GM12873 (cell line): ENCODE data around the gene RBPMS2.

Experiments used
- TF ChIP-seq, protein P1 (sequence below): IDR thresholded peaks from 2 replicates; pipeline ENCODE4 v1.5.1; 2012; ENCODE audit warnings: low read depth, mild to moderate bottlenecking, moderate library complexity, low read length, control low read depth; ENCODE audit not compliant: insufficient read depth; ENCODE audit errors: missing control alignments

RBPMS2 gene

DNA sequence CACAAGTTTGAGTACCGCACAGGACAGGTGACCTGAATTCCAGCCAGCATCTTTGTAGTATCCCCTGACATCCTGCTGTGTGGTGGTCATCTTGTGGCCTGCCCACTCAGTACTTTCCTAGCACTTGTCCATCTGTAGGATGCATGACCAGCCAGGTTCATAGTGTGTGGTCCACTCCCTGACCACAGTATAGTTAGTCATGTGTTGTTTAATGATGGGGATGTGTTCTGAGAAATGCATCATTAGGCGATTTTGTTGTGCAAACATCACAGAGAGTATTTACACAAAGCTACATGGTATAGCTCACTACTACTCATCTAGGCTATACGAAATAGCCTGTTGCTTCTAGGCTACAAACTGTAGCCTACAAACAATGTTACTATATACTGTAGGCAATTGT, 16.9 kb upstream of the RBPMS2 start:
- TF ChIP-seq, protein P1, sequence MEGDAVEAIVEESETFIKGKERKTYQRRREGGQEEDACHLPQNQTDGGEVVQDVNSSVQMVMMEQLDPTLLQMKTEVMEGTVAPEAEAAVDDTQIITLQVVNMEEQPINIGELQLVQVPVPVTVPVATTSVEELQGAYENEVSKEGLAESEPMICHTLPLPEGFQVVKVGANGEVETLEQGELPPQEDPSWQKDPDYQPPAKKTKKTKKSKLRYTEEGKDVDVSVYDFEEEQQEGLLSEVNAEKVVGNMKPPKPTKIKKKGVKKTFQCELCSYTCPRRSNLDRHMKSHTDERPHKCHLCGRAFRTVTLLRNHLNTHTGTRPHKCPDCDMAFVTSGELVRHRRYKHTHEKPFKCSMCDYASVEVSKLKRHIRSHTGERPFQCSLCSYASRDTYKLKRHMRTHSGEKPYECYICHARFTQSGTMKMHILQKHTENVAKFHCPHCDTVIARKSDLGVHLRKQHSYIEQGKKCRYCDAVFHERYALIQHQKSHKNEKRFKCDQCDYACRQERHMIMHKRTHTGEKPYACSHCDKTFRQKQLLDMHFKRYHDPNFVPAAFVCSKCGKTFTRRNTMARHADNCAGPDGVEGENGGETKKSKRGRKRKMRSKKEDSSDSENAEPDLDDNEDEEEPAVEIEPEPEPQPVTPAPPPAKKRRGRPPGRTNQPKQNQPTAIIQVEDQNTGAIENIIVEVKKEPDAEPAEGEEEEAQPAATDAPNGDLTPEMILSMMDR, result no peak

DNA sequence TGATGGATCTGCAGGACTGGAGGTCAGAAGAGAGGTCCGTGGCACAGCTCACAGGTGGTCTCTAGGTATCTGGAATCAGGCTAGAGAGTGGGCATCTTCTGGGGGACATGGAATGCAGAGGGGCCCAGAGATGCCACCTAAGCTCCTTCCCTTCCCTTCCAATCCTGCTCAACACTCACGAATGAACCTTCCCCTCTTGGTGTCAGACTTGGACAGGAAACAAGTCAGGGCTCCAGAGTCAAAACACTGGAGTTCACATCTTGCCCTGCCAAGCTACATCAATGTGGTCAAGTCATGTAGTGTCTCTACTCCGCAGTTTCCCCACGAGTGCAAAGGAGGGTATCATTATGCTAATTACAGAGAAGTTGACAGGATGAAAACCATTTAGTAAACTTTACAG, 16.0 kb upstream of the RBPMS2 start:
- TF ChIP-seq, protein P1, result no peak

DNA sequence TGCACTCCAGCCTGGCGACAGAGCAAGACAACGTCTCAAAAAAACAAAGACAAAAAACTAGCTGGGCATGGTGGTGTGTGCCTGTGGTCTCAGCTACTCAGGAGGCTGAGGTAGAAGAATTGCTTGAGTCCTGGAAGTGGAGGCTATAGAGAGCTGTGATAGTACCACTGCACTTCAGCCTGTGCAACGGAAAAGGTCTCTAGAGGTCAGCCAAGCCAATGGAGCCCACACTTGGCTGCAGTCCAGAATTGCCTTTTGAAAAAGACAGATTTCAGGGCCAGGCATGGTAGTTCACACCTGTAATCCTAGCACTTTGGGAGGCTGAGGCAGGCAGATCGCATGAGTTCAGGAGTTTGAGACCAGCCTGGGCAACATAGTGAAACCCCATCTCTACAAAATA, 8.4 kb upstream of the RBPMS2 start:
- TF ChIP-seq, protein P1, result no peak

DNA sequence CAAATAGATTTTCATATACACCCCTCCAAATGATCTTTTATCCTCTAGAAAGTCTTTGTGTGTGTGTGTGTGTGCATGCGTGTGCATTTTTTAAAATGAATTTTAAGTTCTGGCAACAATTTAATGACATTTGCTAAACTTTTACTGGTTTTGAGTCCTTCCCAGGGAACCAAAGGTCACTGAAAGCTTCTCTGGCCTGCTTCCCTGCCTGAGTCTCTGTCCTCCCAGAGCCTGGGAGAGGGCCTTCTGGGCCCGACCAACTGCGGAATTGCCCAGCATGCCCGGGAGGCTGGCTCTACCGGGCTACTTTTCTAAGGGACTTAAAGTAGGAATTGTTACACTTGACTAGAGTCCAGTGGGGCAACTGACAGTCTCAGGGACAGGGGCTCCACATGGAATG, 7.4 kb upstream of the RBPMS2 start:
- TF ChIP-seq, protein P1, result no peak

DNA sequence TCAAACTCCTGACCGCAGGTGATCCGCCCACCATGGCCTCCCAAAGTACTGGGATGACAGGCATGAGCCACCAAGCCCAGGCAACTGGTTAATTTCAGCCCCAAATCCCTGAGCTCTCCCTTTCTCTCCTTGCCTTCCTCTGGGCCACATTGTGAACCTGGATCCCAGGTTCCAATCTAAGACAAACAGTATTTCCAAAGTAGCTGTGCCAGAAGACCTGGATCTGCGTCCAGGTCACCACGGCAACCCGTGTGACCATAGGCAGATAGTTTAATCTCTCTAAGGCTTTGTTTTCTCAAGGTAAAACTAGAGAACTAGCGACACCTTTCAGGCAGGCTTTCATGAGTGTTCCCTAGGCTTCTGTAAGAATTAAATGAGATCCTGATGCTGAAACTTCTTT, 5.9 kb upstream of the RBPMS2 start:
- TF ChIP-seq, protein P1, result no peak

DNA sequence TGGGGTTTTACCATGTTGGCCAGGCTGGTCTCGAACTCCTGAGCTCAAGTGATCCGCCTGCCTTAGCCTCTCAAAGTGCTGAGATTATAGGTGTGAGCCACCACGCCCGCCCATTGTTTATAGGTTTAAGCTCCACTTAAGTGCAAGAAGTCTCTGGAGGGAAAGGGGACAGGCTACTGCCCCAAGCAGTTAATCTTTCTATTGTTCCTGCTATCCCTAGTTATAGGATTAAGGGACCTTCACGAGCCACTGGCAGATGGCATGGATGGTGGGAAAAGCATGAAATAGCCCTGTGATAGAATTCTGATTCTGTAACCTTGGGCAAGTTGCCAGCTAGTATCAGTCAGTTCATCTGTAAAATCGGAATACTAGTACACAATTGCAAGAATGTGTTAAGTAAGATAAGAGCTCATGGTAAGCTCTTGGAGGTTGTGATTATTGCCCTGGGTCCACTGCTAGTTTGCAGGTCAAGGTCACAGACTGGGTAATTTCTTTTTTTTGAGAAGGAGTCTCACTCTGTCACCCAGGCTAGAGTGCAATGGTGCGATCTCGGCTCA, 5.3 kb upstream of the RBPMS2 start:
- TF ChIP-seq, protein P1, result no peak

DNA sequence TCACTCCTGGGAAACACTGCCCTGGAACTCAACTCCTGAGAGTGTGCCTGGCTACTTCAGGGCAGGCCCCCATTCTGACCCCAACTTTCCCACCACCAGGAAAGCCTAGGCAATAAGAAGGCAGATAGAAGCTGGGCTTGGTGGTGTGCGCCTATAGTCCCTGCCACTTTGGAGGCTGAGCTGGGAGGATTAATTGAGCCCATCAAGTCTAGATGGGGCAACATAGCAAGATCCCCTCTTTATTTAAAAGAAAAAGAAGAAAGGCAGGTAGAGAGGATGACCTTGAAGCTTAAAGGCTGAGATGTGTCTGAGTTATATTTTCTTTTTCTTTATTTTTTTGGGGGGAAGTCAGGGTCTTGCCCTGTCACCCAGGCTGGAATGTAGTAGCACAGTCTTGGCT, 4.2 kb upstream of the RBPMS2 start:
- TF ChIP-seq, protein P1, result no peak
